ENCODE measurements around the gene GRIK4.

The GRIK4 gene

GRCh38 chr11:120526241-120526640, 14.7 kb downstream of the GRIK4 start:
- DNase-seq, result no peak

GRCh38 chr11:120527111-120527761, 15.7 kb downstream of the GRIK4 start:
- peak; percentile 74 for DNase-seq

GRCh38 chr11:120528749-120529148, 17.2 kb downstream of the GRIK4 start:
- no peak for DNase-seq

- DNase-seq, result no peak
These were observed 17.7 kb downstream of the GRIK4 start for GRCh38 chr11:120529214-120529613.

- no peak for DNase-seq
These were observed 18.4 kb downstream of the GRIK4 start for GRCh38 chr11:120529911-120530310.

- DNase-seq, result peak; percentile 79
These were observed 20.7 kb downstream of the GRIK4 start for GRCh38 chr11:120532082-120532831.

- DNase-seq, result peak; percentile 64
These were observed 21.3 kb downstream of the GRIK4 start for GRCh38 chr11:120532832-120533196.

GRCh38 chr11:120536091-120536796, 24.7 kb downstream of the GRIK4 start:
- DNase-seq, result no peak

- DNase-seq, result no peak
These were observed 25.2 kb downstream of the GRIK4 start for GRCh38 chr11:120536797-120537169.

- DNase-seq, result no peak
These were observed 26.4 kb downstream of the GRIK4 start for GRCh38 chr11:120537996-120538395.

- DNase-seq, result no peak
These were observed 27.2 kb downstream of the GRIK4 start for GRCh38 chr11:120538707-120539106.

- peak; percentile 71 for DNase-seq
These were observed 28.3 kb downstream of the GRIK4 start for GRCh38 chr11:120539667-120540369.

GRCh38 chr11:120540744-120541465, 29.4 kb downstream of the GRIK4 start:
- DNase-seq, result peak; percentile 30

GRCh38 chr11:120543521-120544215, 32.1 kb downstream of the GRIK4 start:
- no peak for DNase-seq

GRCh38 chr11:120545813-120546212, 34.3 kb downstream of the GRIK4 start:
- DNase-seq, result no peak

- DNase-seq, result peak; percentile 98
These were observed 35.0 kb downstream of the GRIK4 start for GRCh38 chr11:120546312-120547205.

- peak; percentile 41 for DNase-seq
These were observed 35.8 kb downstream of the GRIK4 start for GRCh38 chr11:120547316-120547715.

- DNase-seq, result peak; percentile 98
These were observed 36.5 kb downstream of the GRIK4 start for GRCh38 chr11:120547811-120548681.

- DNase-seq, result no peak
These were observed 37.2 kb downstream of the GRIK4 start for GRCh38 chr11:120548682-120549209.
